Epidermal melanocyte (primary cell): Measurements from ENCODE around the gene TTBK1.
A peak's percentile ranks its signal among the peaks of the same experiment; 100 is the strongest.

Experiments used
- DNase-seq: peaks from one replicate; pipeline ENCODE4 v3.0.0; 2011; ENCODE audit warnings: low spot score; ENCODE audit not compliant: insufficient read length

The TTBK1 gene

DNA sequence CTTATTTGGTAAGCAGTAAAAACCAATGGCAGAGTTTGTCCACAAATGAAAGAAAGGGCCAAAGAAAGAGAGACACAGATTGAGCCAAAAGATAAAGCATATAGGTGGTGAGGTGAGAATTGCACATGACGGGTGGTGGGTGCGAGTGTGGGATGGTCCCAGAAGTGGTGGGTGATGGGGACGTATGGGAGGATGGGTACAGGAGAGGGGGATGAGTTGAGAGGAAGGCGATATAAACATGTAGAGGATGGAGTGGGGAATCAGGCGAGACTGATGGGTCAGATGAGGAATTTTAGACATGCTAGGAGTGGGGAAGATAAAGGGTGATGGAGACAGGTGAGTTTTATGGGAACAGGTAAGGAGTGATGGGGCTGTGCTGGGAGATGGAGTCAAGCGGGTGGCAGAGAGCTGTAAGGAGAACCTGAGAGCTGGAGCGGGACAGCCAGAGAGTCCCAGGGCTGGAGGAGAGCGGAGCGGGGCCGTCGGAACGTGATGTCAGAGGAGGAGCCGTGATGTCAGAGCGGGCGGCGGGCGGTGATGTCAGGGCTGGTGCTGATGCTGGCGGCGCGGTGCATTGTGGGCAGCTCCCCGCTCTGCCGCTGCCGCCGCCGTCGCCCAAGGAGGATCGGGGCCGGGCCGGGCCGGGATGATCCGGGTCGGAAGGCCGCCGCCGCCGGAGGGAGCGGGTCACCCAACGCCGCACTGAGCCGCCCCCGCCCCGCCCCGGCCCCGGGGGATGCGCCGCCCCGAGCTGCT lies at the start of gene TTBK1:
TSS of gene TTBK1 (plus strand) at position 574 of the 756 bp plus-strand sequence. CDS start 3,180 bp downstream, outside the sequence.
- DNase-seq, result no peak

DNA sequence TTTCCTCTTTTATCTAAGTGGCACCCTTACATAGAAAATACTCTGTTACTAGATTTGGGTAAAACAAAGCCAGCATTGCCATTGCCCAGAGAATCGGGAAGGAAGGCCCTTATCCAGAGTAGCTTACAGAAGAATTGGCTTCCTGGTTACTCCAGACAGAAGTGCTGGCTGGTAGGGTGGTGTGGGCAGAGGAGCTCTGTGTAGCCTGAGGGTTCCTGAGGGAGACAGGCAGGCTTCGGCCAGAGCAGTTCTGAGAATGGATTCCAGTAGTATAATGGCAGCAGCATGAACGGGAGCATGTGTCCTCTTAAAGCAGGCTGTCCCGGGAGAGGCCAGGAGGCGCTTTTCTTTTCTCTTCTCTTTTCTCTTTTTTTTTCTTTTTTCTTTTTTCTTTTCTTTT lies 49.4 kb upstream of the TTBK1 start:
- DNase-seq, result peak; percentile 63

DNA sequence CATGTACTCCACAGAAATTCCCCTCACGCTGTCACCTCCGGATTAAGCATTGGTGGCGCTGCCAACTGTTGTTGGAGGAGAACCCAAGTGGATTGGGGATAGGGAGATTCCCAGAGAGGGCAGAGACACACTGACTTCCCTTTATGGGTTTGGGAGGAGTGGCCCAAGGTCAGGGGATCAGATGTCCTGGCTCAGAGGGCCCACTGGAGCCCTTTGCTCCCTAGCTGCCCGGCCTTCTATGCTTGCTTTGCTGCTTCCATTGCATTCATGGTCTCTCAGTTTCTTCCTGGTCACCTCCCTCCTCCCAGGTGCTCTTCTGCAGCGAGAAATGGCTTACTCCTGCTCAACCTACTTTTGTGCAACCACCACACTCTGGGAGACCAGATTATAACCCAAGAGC lies 46.9 kb upstream of the TTBK1 start:
- DNase-seq, result no peak

DNA sequence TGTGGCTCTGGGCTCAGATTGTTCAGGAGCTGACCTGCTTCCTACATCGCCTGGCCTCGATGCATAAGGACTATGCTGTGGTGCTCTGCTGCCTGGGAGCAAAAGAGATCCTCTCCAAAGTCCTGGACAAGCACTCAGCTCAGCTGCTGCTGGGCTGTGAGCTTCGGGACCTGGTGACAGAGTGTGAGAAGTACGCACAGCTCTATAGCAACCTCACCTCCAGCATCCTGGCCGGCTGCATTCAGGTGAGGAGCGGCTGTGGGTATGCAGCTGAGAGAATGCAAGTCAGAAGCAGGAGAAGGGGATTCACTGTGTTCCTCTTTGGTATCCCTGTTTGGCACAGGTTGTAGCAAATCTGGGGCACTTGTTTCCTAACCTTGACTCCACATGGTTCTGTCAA lies 43.4 kb upstream of the TTBK1 start:
- no peak for DNase-seq

DNA sequence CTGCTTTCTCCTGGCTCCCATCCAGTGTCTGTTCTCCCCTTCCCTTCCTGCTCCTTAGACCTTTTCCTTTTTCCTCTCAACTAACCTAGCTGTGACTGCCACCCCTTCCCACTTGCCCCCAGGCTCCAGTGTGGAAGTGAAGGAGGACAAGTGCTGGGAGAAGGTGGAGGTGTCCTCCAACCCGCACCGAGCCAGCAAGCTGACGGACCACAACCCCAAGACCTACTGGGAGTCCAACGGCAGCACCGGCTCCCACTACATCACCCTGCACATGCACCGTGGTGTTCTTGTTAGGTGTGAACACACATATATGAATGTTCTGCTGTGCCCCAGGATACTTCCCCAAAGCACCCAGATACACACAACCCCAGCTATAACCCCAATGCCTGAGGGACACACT lies 42.7 kb upstream of the TTBK1 start:
- DNase-seq, result no peak

DNA sequence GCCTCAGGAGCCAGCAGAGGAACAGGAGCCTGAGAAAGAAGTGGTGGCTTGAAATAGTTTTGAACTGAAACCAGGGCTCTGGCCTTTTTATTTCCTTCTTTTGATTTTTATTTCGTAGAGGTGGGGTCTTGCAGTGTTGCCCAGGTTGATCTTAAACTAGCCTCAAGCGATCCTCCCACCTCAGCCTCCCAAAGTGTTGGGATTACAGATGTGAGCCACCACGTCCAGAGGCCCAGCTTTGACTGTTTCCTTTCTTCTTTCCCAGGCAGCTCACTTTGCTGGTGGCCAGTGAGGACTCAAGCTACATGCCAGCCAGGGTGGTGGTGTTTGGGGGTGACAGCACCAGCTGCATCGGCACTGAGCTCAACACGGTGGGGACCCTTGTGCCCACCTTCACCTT lies 40.8 kb upstream of the TTBK1 start:
- DNase-seq, result no peak

DNA sequence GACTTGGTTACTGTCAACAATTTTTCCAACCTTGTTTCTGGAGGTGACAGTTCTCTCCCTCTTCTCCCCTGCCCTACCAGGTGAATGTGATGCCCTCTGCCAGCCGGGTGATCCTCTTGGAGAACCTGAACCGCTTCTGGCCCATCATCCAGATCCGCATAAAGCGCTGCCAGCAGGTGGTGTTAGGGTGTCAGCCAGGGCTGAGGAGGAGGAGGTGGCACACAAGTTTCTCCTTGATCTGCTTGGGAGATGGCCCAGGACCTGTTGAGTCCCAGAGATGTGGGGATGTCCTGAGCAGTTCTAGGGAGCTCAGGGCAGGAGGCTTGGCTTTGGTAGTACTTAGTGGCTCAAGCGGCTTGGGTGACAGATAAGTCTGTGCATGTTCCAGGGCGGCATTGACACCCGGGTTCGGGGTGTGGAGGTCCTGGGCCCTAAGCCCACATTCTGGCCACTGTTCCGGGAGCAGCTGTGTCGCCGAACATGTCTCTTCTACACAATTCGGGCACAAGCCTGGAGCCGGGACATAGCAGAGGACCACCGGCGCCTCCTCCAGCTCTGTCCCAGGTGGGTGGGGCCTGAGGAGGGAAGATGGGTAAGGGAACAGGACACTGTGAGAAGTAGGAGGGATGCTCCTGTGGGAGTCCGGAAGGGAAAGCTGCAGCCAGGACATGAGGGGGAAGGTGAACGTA lies 40.1 kb upstream of the TTBK1 start:
- no peak for DNase-seq

DNA sequence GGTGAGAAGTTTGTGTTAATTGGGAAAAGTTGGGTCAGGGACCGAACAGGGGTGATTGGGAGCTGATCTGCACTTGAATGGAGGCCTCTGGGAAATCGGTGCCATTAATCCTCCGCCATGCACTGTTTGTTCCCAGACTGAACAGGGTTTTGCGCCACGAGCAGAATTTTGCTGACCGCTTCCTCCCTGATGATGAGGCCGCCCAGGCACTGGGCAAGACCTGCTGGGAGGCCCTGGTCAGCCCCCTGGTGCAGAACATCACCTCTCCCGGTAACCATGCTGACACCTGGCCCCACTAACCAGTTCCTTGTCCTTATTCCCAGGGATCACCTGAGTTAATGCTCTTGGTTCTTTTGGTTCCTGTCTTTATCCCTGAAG lies 39.6 kb upstream of the TTBK1 start:
- DNase-seq, result no peak

DNA sequence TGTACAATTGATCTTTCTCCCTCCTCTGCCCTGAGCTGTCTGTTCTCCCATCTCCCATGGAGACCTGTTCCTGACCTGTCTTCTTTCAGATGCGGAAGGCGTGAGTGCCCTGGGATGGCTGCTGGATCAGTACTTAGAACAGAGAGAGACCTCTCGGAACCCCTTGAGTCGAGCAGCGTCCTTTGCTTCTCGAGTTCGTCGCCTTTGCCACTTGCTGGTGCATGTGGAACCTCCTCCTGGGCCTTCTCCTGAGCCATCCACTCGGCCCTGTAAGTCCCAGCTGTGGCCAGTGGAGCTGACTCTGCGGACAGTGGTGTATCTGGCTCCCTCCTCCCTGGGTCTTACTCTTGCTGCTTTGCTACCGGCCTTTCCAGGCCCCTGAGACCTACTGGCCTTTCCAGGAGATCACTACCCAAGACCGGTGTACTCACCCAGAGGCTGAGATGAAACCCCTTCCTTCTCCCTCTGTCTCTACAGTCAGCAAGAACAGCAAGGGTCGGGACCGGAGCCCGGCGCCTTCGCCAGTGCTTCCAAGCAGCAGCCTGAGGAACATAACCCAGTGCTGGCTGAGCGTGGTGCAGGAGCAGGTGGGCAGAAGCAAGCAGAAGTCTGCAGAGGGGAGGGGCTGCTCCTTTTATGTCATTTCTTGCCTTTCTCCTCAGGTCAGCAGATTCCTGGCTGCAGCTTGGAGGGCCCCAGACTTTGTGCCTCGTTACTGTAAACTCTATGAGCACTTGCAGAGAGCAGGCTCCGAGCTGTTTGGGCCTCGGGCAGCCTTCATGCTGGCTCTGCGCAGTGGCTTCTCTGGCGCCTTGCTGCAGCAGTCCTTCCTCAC lies 38.8 kb upstream of the TTBK1 start:
- no peak for DNase-seq

DNA sequence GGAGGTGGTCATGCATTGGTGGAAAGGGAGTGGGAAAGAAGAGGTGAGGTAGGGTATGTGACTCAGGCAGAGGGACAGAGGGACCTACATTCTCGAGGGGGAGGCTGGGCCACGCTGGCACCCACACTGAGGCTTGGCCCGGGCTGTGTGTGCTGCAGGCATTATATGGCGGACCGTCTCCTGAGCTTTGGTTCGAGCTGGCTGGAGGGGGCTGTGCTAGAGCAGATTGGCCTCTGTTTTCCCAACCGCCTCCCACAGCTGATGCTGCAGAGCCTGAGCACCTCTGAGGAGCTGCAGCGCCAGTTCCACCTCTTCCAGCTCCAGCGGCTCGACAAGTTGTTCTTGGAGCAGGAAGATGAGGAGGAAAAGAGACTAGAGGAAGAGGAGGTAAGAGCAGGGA lies 37.4 kb upstream of the TTBK1 start:
- DNase-seq, result no peak

DNA sequence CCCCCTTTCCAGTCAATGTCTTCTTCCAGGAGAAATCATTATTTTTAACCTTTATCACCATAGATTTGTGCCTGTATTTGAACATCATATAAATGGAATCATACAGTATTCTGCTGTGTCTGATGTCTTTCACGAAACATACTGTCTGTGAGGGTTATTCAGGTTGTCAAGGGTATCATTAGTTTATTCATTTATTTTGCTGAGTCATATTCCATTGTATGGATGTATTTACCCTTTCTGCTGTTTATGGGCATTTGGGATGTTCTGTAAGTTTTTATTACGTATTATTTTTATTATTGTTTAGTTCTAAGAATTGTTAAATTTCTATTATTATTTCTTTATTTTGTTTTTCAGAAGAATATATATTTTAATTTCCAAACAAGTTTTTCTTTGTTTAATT lies 36.0 kb upstream of the TTBK1 start:
- DNase-seq, result no peak

DNA sequence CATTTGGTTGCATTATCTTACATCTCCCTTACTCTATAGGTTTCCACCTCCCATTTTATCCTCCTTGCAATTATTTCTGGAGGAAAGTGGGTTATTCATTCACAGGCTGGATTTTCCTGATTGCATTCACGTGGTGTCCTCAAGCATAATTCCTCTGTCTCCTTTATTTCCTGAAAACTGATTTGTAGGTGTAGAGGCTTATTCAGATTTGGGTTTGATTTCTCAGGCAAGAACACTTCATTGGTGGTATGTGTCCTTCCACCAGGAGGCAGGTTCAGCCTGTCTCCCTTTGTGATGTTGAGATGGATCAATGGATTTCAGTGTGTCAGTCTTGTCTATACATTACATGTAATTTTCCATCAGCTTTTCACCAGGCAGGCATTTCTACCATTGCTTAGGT lies 31.3 kb upstream of the TTBK1 start:
- no peak for DNase-seq

DNA sequence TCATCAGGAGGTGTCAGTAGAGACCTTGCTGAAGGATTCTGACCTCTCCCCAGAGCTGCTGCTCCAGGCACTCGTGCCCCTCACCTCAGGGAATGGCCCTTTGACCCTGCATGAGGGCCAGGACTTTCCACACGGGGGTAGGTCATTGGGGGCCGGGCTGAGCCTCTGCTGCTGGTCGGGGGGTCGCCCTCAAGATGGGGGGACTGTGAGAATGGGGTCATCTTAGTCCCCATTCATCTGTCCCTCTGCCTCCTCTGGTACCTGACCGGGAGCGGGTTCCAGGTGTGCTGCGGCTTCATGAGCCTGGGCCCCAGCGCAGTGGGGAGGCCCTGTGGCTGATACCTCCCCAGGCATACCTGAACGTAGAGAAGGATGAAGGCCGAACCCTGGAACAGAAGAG lies 29.9 kb upstream of the TTBK1 start:
- DNase-seq, result no peak

DNA sequence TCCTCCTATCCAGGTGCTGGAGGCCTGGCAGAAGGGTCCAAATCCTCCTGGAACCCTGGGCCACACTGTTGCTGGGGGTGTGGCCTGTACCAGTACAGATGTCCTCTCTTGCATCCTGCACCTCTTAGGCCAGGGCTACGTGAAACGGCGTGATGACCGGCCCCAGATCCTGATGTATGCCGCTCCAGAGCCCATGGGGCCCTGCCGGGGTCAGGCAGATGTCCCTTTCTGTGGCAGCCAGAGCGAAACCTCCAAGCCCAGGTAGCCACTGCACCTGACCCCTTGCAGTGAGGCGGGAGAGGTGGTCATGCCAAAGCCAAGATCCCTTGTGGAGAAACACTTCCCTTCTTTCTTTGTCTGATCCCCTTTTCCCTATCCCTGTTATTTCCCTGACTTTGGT lies 28.2 kb upstream of the TTBK1 start:
- no peak for DNase-seq

DNA sequence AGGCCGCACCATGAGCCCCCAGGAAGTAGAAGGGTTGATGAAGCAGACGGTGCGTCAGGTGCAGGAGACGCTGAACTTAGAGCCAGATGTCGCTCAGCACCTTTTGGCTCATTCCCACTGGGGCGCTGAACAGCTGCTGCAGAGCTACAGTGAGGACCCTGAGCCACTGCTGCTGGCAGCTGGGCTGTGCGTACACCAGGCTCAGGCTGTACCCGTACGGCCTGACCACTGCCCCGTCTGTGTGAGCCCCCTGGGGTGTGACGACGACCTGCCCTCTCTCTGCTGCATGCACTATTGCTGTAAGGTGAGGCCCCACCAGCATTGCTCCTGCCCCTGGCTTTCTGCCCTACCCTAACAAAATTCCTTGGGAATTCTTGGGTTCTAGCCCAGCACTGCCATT lies 27.1 kb upstream of the TTBK1 start:
- no peak for DNase-seq

DNA sequence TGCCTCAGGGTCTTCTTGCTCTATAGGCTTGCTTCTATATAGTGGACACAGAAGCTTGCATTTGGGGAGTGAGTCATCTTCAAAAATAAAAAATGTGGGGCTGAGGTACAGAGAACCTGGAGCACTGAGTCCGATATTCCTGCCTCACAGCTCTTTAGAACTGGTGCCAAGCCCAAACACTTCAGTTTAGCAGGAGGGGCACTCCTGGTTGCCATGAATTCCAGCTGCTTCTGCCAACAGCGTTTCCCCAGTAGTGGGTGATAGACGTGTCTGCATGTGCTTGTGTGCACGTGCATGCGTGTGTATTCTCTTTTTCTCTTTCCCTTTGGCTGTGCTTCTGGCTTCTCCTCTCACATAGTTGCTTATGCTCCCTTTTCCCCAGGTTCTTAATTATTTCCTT lies 25.9 kb upstream of the TTBK1 start:
- DNase-seq, result no peak

DNA sequence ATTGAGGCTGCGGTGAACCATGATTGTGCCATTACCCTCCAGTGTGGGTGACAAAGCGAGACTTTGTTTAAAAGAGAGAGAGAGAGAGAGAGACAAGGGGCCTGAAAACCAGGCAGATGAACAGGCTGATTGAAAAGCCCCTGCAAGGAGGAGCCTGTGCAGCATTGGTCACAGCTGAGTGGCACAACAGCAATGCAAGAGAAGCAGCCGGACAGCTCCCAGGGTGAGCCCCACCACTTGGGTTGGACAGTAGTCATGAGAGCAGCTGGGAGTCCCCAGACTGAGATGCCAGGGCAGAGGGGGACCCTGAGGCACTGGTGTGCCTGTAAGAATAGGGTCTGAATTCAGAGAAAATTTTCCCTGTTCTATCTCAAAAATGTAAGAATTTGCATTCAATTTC lies 24.2 kb upstream of the TTBK1 start:
- no peak for DNase-seq

DNA sequence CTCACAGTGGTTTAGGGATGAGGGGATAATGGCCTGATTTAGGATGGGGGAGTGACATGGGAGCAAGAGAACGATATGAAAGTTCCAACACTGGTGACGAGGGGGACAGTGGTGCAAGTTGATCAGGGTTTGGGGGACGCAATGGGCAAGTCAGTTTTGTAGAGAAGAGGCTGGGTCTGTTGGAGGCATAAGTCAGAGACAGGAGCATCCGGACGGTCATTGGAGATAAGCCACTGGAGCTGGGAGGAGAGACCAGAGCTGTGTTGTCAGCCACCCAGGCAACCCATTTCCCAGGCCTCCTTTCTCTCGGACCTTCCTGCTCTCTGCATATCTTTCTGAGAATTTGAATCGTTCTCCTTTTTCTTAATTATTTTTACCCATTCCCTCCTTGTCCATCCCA lies 23.5 kb upstream of the TTBK1 start:
- DNase-seq, result no peak

DNA sequence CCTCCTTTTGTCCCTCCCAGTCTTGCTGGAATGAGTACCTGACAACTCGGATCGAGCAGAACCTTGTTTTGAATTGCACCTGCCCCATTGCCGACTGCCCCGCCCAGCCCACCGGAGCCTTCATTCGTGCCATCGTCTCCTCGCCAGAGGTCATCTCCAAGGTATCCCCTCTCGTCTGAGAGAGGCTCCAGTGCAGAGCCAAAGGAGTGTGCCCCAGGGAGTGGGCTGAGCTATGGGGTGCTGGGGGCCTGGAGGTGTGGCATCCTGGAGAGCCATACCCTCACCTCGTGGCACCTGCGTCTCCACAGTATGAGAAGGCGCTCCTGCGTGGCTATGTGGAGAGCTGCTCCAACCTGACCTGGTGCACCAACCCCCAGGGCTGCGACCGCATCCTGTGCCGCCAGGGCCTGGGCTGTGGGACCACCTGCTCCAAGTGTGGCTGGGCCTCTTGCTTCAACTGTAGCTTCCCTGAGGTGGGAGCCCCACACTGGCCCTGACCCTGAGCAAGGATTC lies 22.8 kb upstream of the TTBK1 start:
- DNase-seq, result no peak

DNA sequence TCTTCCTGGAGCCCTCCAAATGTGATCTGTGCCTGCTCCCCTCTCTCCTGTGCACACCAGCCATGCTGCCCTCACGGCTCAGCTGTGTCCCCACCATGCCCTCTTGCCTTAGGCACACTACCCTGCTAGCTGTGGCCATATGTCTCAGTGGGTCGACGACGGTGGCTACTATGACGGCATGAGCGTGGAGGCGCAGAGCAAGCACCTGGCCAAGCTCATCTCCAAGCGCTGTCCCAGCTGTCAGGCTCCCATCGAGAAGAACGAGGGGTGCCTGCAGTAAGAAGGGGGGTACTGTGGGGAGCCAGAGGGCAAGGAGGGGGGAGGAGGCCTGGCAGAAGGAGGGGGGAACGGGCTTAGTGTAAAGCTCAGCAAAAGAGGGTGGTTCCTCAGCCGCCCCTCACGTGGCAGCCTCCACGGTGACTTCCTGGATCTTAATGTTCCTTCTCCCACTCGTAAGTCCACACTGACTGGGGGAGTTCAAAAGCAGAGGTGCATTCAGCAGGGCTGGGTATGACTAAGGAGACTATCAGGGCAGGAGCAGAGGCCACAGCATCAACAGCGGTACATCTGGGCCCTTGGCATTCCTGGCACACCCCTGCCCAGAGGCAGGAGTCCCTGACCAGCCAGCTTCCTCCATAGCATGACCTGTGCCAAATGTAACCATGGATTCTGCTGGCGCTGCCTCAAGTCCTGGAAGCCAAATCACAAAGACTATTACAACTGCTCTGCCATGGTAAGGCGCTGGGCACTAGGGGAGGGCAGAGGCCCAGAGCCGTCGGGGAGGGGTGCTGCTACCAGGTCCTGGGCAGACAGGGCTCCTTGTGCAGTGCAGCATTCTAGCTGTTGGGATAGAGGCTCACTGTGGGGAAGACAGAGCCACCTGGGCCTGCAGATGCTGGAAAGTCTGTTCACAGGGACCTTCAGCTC lies 22.0 kb upstream of the TTBK1 start:
- DNase-seq, result no peak

DNA sequence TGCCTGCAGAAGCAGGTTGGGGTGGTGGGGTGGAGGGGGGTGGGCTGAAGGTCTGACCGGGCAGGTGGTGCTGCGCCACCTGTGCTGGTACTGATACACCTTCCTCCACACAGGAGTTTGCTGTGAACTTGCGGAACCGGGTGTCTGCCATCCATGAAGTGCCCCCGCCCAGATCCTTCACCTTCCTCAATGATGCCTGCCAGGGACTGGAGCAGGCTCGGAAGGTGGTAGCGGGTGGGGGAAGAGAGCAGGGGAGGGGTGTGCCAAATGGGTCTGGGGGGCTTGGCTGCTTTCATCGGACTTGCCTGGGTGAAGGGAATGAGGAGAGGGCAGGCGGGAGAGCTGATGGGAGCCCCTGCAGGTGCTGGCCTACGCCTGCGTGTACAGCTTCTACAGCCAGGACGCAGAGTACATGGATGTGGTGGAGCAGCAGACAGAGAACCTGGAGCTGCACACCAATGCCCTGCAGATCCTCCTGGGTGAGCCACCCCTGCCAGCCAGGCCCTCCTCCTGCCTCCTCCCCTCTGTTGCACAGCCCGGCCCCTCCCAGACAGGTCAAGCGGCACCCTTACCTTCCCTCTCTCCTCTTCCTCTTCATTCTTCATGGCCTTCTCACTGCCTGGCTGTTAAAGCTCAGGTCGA lies 20.7 kb upstream of the TTBK1 start:
- no peak for DNase-seq
